Measurements from ENCODE around the gene PFKFB2.

DNA sequence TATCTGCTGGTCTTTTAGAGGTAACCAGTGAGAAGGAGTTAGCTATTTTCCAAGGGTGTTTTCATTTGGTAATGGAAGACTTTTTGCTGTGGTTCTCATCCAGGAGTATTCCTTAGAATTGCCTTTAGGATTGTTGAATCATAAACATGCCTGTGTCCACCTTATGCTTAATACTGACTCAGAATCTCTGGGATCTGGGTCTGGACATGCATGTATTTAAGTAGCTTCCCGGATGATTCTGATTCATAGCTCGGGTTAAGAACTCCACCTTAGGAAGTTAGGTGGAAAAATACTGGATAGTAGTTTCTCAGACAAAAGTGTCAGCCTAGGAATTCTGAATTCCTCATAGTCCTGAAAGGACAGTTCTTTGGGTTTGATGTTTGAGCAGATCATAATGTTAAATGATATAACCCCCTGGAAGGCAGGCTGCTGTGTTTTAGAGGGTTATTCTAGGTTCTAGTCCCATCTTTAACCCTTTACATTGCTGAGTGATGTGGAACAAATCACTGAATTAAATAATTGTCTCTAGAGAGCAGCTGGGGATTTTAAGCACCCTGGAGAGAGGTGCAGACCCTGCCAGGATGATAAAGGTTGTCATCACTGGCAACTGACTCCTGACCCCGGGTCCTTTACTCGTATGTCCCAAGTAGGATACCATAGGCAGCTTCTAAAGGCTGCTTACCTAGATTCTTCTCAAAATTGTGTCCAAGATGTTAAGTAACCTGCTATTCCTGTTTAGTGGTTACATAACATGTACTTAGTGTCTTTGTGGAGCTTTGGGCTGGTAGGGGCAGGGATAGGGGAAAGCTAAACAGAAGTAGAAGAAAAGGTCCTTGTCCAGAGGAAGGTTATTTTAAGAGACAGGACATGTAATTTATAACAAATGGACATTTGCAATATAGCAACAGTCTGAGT, 21.1 kb downstream of the PFKFB2 start:
- TF ChIP-seq, protein P1, sequence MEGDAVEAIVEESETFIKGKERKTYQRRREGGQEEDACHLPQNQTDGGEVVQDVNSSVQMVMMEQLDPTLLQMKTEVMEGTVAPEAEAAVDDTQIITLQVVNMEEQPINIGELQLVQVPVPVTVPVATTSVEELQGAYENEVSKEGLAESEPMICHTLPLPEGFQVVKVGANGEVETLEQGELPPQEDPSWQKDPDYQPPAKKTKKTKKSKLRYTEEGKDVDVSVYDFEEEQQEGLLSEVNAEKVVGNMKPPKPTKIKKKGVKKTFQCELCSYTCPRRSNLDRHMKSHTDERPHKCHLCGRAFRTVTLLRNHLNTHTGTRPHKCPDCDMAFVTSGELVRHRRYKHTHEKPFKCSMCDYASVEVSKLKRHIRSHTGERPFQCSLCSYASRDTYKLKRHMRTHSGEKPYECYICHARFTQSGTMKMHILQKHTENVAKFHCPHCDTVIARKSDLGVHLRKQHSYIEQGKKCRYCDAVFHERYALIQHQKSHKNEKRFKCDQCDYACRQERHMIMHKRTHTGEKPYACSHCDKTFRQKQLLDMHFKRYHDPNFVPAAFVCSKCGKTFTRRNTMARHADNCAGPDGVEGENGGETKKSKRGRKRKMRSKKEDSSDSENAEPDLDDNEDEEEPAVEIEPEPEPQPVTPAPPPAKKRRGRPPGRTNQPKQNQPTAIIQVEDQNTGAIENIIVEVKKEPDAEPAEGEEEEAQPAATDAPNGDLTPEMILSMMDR (conservative IDR thresholded peaks at IDR 0.05): no peak
- no peak for TF ChIP-seq ZFX (IDR thresholded peaks at IDR 0.05)

Measured in C4-2B (cell line).